ENCODE measurements around the gene GARRE1. TPM values are rescaled to one million over a fixed set of nuclear protein-coding genes. Genes with fewer than 3 reads are reported as not detected.

GARRE1 gene
- total RNA-seq, 1 donor from 2014 or later: 17.2 TPM

- H3K9ac ChIP-seq (ENCODE audit: low read depth in 1 of 3, low read length in 3 of 3): no peak overlapping the region
- no peak overlapping the region for H3K4me3 ChIP-seq (ENCODE audit: low read length in 3 of 3)
- no peaks in the 10 kb centered on the region for H3K9me3 ChIP-seq (ENCODE audit: control insufficient read depth in 3 of 3, low read length in 3 of 3)
- H3K4me1 ChIP-seq (ENCODE audit: control insufficient read depth in 3 of 3, insufficient read depth in 3 of 3, low read length in 3 of 3): peaks cover 4 to 10% (median 7%) of the 10 kb centered on the region in 3 donors
- no peak overlapping the region for H3K27ac ChIP-seq (ENCODE audit: low read depth, low read length)
- no peaks in the 10 kb centered on the region for H3K27me3 ChIP-seq (ENCODE audit: control insufficient read depth in 3 of 3, insufficient read depth in 3 of 3, low read length in 3 of 3)
- peaks cover 15 to 34% (median 31%) of the 10 kb centered on the region in 3 donors for H3K36me3 ChIP-seq (ENCODE audit: control insufficient read depth in 3 of 3, insufficient read depth in 3 of 3, low read length in 3 of 3)
Measured at GRCh38 chr19:34230820-34231219, 23.5 kb upstream of the GARRE1 start.

- H3K36me3 ChIP-seq (ENCODE audit: control insufficient read depth in 3 of 3, insufficient read depth in 3 of 3, low read length in 3 of 3): peaks cover 15 to 28% (median 26%) of the 10 kb centered on the region in 3 donors
- H3K9ac ChIP-seq (ENCODE audit: low read depth in 1 of 3, low read length in 3 of 3): no peak overlapping the region
Measured at GRCh38 chr19:34231439-34231838, 22.9 kb upstream of the GARRE1 start.

DNA sequence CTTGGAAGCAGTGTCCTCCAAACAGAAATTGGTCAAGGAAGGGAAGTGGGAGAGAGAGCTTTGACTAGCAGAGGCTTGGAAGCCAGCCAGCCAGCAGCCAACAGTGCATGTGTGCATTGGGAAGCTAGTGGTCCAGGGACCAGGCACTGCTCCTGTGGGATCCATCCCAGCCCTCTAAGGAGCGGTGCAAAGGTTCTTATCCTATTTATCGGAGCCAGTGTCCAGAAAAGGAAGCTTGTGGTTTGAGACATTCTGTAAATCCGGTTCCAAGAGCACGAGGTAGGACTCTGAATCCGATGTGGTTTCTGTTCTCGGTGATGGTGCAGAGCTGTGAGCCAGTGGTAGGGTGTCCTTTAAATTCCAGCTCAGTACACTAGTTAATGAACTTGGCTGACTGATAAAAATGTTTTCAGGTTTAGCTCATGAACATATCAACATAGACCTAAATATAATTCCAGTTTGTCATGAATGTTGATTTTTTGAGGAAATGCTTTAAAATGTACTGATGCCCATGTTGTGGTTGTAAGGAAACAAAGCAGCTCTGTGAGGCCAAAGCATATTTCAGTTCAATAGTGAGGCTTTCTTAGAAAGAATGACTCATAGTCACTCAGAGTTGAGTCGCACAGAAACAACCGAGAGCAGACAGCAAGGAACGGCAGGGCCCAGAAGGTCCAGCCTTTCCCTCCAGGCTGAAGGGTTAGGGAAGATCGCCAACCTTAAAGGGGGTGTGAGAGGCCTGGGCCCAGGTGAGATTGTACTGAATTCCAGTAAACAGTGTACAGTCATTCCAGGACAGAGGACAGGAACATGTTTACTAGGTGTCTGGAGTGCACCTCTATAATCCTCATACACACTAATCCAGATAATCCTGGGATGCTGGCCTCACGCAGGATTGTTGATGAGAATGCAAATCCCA, 21.5 kb upstream of the GARRE1 start:
- peak overlapping the region in 1 of 3 donors; percentile 16 for H3K4me3 ChIP-seq (ENCODE audit: low read length in 3 of 3)
- no peak overlapping the region for H3K9ac ChIP-seq (ENCODE audit: low read depth in 1 of 3, low read length in 3 of 3)
- no peaks in the 10 kb centered on the region for H3K9me3 ChIP-seq (ENCODE audit: control insufficient read depth in 3 of 3, low read length in 3 of 3)
- H3K27me3 ChIP-seq (ENCODE audit: control insufficient read depth in 3 of 3, insufficient read depth in 3 of 3, low read length in 3 of 3): no peaks in the 10 kb centered on the region
- H3K4me1 ChIP-seq (ENCODE audit: control insufficient read depth in 3 of 3, insufficient read depth in 3 of 3, low read length in 3 of 3): peaks cover 4 to 10% (median 7%) of the 10 kb centered on the region in 3 donors
- H3K36me3 ChIP-seq (ENCODE audit: control insufficient read depth in 3 of 3, insufficient read depth in 3 of 3, low read length in 3 of 3): peaks cover 15 to 21% (median 18%) of the 10 kb centered on the region in 3 donors
- H3K27ac ChIP-seq (ENCODE audit: low read depth, low read length): peak overlapping the region; percentile 27

More at GRCh38 chr19:34231439-34231838, 22.9 kb upstream of the GARRE1 start:
- Histone ChIP-seq H3K4me3 (ENCODE audit: low read length in 3 of 3) (no peak overlapping the region), H3K27ac (ENCODE audit: low read depth, low read length) (no peak overlapping the region), H3K4me1 (ENCODE audit: control insufficient read depth in 3 of 3, insufficient read depth in 3 of 3, low read length in 3 of 3) (peaks cover 4 to 10% (median 7%) of the 10 kb centered on the region in 3 donors), H3K27me3 (ENCODE audit: control insufficient read depth in 3 of 3, insufficient read depth in 3 of 3, low read length in 3 of 3) (no peaks in the 10 kb centered on the region), H3K9me3 (ENCODE audit: control insufficient read depth in 3 of 3, low read length in 3 of 3) (no peaks in the 10 kb centered on the region)

DNA sequence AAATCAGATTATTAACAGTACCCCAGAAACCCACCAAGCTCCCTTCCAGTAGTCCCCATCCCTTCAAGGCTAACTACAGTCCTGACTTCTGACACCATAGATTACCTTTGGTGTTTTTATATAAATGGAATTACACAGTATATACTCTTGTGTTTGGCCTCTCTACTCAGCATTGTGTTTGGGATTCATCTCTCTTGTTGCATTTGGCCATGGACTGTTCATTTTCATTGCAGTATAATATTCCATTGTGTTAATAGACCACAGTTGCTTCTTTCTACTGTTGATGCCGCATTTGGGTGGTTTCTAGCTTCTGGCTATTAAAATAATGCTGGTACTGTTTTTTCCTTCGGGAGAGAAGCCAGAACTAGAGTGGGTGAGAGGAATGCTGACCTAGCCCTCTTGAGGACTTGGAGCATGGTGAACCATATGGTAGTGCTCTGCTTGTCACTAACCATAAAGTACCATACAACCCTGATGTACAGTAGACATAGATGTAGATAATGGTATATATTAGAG, 18.9 kb upstream of the GARRE1 start:
- Histone ChIP-seq H3K9me3 (ENCODE audit: control insufficient read depth in 3 of 3, low read length in 3 of 3) (no peaks in the 10 kb centered on the region), H3K4me3 (ENCODE audit: low read length in 3 of 3) (no peak overlapping the region), H3K9ac (ENCODE audit: low read depth in 1 of 3, low read length in 3 of 3) (no peak overlapping the region), H3K36me3 (ENCODE audit: control insufficient read depth in 3 of 3, insufficient read depth in 3 of 3, low read length in 3 of 3) (peaks cover under 1 to 3% (median 3%) of the 10 kb centered on the region in 3 donors), H3K4me1 (ENCODE audit: control insufficient read depth in 3 of 3, insufficient read depth in 3 of 3, low read length in 3 of 3) (peaks cover 4 to 10% (median 7%) of the 10 kb centered on the region in 3 donors), H3K27ac (ENCODE audit: low read depth, low read length) (no peak overlapping the region), H3K27me3 (ENCODE audit: control insufficient read depth in 3 of 3, insufficient read depth in 3 of 3, low read length in 3 of 3) (no peaks in the 10 kb centered on the region)

DNA sequence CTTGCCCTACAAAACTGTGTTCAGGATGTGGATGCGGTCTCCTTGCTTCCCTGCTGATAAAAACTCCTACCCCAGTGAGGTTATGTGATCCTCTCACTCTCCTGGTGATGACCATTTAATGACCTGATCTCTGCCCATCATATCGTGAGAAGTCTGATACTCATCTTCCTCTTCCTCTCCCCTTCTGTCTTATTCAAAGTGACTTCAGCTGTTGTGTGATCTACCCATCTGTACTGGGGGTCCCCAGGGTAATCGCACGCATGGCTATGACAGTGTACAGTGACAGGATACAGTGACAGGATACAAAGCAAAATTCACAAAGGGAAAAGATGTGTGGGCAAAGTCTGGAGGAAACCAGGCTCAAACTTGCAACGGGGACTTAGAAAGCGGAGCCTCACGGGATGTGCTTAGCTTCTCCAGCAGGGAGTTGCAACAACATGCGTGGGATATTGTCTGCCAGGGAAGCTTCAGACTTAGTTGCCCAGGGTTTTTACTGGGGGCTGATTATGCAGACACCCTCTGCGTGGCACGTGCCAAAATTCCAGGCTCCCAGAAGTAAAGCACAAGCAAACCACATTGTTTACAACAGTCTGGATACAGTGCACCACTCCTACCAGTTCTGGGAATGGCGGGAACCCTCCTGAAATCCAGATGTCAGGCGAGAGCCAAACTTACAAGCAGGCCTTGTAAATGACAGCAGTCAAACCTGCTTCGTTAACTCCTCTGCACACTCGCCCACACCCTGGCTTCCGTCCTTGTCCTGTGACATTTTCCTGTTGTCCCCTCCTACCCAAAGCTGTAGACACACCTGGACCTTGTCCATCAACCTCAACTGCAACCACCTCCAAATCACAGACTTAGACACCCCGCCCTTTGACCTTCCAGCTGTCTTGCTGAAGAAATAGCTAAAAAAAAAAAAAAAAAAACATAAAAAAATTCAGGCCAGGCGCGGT, 18.0 kb upstream of the GARRE1 start:
- Histone ChIP-seq H3K27ac (ENCODE audit: low read depth, low read length) (no peak overlapping the region), H3K4me1 (ENCODE audit: control insufficient read depth in 3 of 3, insufficient read depth in 3 of 3, low read length in 3 of 3) (peaks cover 4 to 10% (median 7%) of the 10 kb centered on the region in 3 donors), H3K9ac (ENCODE audit: low read depth in 1 of 3, low read length in 3 of 3) (no peak overlapping the region), H3K36me3 (ENCODE audit: control insufficient read depth in 3 of 3, insufficient read depth in 3 of 3, low read length in 3 of 3) (no peaks in the 10 kb centered on the region), H3K4me3 (ENCODE audit: low read length in 3 of 3) (no peak overlapping the region), H3K9me3 (ENCODE audit: control insufficient read depth in 3 of 3, low read length in 3 of 3) (no peaks in the 10 kb centered on the region), H3K27me3 (ENCODE audit: control insufficient read depth in 3 of 3, insufficient read depth in 3 of 3, low read length in 3 of 3) (no peaks in the 10 kb centered on the region)

DNA sequence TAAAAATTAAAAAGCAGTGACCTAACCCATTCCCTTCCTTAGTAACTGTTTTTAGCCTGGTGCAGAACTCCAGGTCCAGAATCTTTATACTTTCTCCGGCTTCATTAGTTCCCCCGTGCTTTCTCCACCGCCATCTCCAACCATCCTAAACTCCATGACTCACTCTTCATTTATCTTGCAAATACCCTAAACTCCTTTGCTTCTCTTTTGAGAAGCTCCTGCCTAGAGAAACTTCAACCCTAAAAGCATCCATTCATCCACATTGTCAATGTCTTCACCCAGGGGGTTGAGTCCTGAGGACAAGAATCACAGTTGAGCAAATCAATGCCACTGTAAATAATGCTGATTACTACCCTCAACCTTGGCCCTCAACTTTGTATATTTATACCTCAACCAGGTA, 17.1 kb upstream of the GARRE1 start:
- H3K36me3 ChIP-seq (ENCODE audit: control insufficient read depth in 3 of 3, insufficient read depth in 3 of 3, low read length in 3 of 3): no peaks in the 10 kb centered on the region
- H3K4me3 ChIP-seq (ENCODE audit: low read length in 3 of 3): no peak overlapping the region
- no peaks in the 10 kb centered on the region for H3K9me3 ChIP-seq (ENCODE audit: control insufficient read depth in 3 of 3, low read length in 3 of 3)
- H3K9ac ChIP-seq (ENCODE audit: low read depth in 1 of 3, low read length in 3 of 3): no peak overlapping the region
- peaks cover 3 to 10% (median 6%) of the 10 kb centered on the region in 3 donors for H3K4me1 ChIP-seq (ENCODE audit: control insufficient read depth in 3 of 3, insufficient read depth in 3 of 3, low read length in 3 of 3)
- no peaks in the 10 kb centered on the region for H3K27me3 ChIP-seq (ENCODE audit: control insufficient read depth in 3 of 3, insufficient read depth in 3 of 3, low read length in 3 of 3)
- no peak overlapping the region for H3K27ac ChIP-seq (ENCODE audit: low read depth, low read length)

- no peaks in the 10 kb centered on the region for H3K9me3 ChIP-seq (ENCODE audit: control insufficient read depth in 3 of 3, low read length in 3 of 3)
- H3K27me3 ChIP-seq (ENCODE audit: control insufficient read depth in 3 of 3, insufficient read depth in 3 of 3, low read length in 3 of 3): no peaks in the 10 kb centered on the region
- H3K27ac ChIP-seq (ENCODE audit: low read depth, low read length): no peak overlapping the region
- H3K9ac ChIP-seq (ENCODE audit: low read depth in 1 of 3, low read length in 3 of 3): no peak overlapping the region
- H3K4me1 ChIP-seq (ENCODE audit: control insufficient read depth in 3 of 3, insufficient read depth in 3 of 3, low read length in 3 of 3): peaks cover 0 to 4% (median 0%) of the 10 kb centered on the region in 3 donors
- no peaks in the 10 kb centered on the region for H3K36me3 ChIP-seq (ENCODE audit: control insufficient read depth in 3 of 3, insufficient read depth in 3 of 3, low read length in 3 of 3)
- no peak overlapping the region for H3K4me3 ChIP-seq (ENCODE audit: low read length in 3 of 3)
Measured at GRCh38 chr19:34237939-34238338, 16.4 kb upstream of the GARRE1 start.

- Histone ChIP-seq H3K9me3 (ENCODE audit: control insufficient read depth in 3 of 3, low read length in 3 of 3) (no peaks in the 10 kb centered on the region), H3K27me3 (ENCODE audit: control insufficient read depth in 3 of 3, insufficient read depth in 3 of 3, low read length in 3 of 3) (no peaks in the 10 kb centered on the region), H3K36me3 (ENCODE audit: control insufficient read depth in 3 of 3, insufficient read depth in 3 of 3, low read length in 3 of 3) (no peaks in the 10 kb centered on the region), H3K27ac (ENCODE audit: low read depth, low read length) (no peak overlapping the region), H3K4me1 (ENCODE audit: control insufficient read depth in 3 of 3, insufficient read depth in 3 of 3, low read length in 3 of 3) (peaks cover 0 to 10% (median 7%) of the 10 kb centered on the region in 3 donors), H3K9ac (ENCODE audit: low read depth in 1 of 3, low read length in 3 of 3) (no peak overlapping the region), H3K4me3 (ENCODE audit: low read length in 3 of 3) (no peak overlapping the region)
Measured at GRCh38 chr19:34241513-34242337, 12.6 kb upstream of the GARRE1 start.
